ENCODE data around the gene C2CD2.

GRCh38 chr21:41993744-41994143, 39.9 kb upstream of the C2CD2 start:
- no peak for TF ChIP-seq GATA3 (IDR thresholded peaks at IDR 0.05; ENCODE audit: low read depth, low read length)
- no peak for TF ChIP-seq GATA2 (IDR thresholded peaks at IDR 0.05; ENCODE audit: low read depth, low read length)

Measured in SH-SY5Y (cell line).